Activated CD8-positive, alpha-beta memory T cell treated with anti-CD3 and anti-CD28 coated beads, Interleukin-2, amount 10 ng/mL, durations not matched to agents 7 days and 5 days (primary cell): ENCODE data around the gene SLC6A18. TPM values are rescaled to one million over a fixed set of nuclear protein-coding genes. Genes with fewer than 3 reads are reported as not detected.
"Not testable (repeated sequence)": the region's sequence is repeated elsewhere in the genome, so short reads cannot be mapped to it uniquely, and the experiment has no call there.

ENCODE experiments used
- ATAC-seq: fragments of 150-1000 bp; cut with Tn5 transposase; one replicate; pipeline ENCODE4 v1.10.0; 2021; ENCODE audit warnings: moderate library complexity
- CTCF ChIA-PET: fragments of 350-600 bp; sonication (Branson Sonifier 250); formaldehyde crosslinking; loops from one replicate; lab custom pipeline; 2021; ENCODE audit warnings: antibody characterized with exemption; lab: Charles Lee
- DNase-seq: peaks from one replicate; pipeline ENCODE4 v3.0.0-alpha.2; 2020
- H3K27ac Mint-ChIP-seq: one replicate; pipeline ENCODE4 v1.8.0; 2021; ENCODE audit warnings: mild to moderate bottlenecking, mixed read lengths
- H3K27me3 Mint-ChIP-seq: one replicate; pipeline ENCODE4 v1.8.0; 2021; ENCODE audit warnings: mixed read lengths
- H3K36me3 Mint-ChIP-seq: one replicate; pipeline ENCODE4 v1.8.0; 2021; ENCODE audit warnings: mild to moderate bottlenecking, mixed read lengths
- H3K4me1 Mint-ChIP-seq: one replicate; pipeline ENCODE4 v1.8.0; 2021; ENCODE audit warnings: mixed read lengths
- H3K4me3 Mint-ChIP-seq: one replicate; pipeline ENCODE4 v1.8.0; 2021; ENCODE audit warnings: mild to moderate bottlenecking, moderate library complexity, mixed read lengths
- H3K9me3 Mint-ChIP-seq: one replicate; pipeline ENCODE4 v1.8.0; 2022; ENCODE audit warnings: low read depth, mixed read lengths
- total RNA-seq, 2 experiments: library from RNA; stranded (reverse); gene quantifications; one replicate each; pipeline ENCODE4 v1.2.3, GENCODE V29; 2021

Gene SLC6A18
- total RNA-seq, 2 experiments from 2014 or later, result not detected

DNA sequence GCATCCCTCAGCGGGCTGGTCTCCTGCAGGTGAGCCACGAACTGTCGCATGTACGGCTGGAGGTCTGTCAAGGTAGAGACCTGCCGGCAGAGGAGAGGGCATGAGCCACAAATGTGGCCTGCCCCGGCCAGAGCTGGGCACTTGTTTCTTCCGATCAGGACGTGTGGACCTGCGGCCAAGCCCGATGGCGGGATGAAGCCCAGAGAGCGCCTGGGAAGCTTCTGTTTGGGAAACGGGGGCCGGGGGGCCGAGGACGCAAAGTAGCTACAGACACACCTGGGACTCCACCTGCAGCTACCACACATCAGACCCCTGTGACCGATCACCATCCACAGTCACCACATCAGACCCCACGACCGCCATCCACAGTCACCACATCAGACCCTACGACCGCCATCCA lies 47.0 kb downstream of the SLC6A18 start:
- CTCF ChIA-PET, result no interaction called here
- Mint-ChIP-seq H3K4me1 (peaks cover 8% of the 10 kb centered on the region), H3K9me3 (no peaks in the 10 kb centered on the region), H3K27ac (no peak overlapping the region), H3K36me3 (peaks cover 2% of the 10 kb centered on the region), H3K27me3 (peaks cover 9% of the 10 kb centered on the region), H3K4me3 (no peak overlapping the region)
- no peak for DNase-seq
- no peak for ATAC-seq

GRCh38 chr5:1273745-1274144 lies 48.6 kb downstream of the SLC6A18 start:
- CTCF ChIA-PET, result no interaction called here
- H3K36me3 Mint-ChIP-seq, result peaks cover 2% of the 10 kb centered on the region
- peaks cover 4% of the 10 kb centered on the region for H3K27me3 Mint-ChIP-seq
- H3K9me3 Mint-ChIP-seq, result peaks cover 4% of the 10 kb centered on the region
- ATAC-seq (no peak), DNase-seq (no peak)
- peaks cover 4% of the 10 kb centered on the region for H3K4me1 Mint-ChIP-seq
- H3K27ac Mint-ChIP-seq, result no peak overlapping the region
- no peak overlapping the region for H3K4me3 Mint-ChIP-seq

DNA sequence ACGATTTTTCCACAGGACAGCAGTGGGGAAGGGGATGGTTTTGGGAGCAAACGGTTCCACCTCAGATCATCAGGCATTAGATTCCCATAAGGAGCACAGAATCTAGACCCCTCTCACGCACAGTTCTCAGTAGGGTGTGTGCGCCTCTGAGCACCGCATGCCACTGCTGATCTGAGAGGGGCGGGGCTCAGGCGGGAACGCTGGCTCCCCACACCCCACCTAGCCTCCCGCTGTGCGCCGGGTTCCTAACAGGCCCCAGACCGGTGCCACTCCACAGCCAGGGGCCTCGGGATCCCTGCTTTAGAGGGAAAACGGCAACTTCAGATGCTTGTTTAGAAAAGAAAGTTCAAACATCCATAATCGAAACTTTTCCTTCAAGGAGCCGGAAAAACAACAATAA lies 49.3 kb downstream of the SLC6A18 start:
- peaks cover 4% of the 10 kb centered on the region for H3K9me3 Mint-ChIP-seq
- H3K27me3 Mint-ChIP-seq, result peaks cover 3% of the 10 kb centered on the region
- H3K27ac Mint-ChIP-seq, result no peak overlapping the region
- H3K36me3 Mint-ChIP-seq, result peaks cover 2% of the 10 kb centered on the region
- CTCF ChIA-PET, result no interaction called here
- ATAC-seq, result no peak
- no peaks in the 10 kb centered on the region for H3K4me1 Mint-ChIP-seq
- H3K4me3 Mint-ChIP-seq, result no peak overlapping the region
- no peak for DNase-seq

DNA sequence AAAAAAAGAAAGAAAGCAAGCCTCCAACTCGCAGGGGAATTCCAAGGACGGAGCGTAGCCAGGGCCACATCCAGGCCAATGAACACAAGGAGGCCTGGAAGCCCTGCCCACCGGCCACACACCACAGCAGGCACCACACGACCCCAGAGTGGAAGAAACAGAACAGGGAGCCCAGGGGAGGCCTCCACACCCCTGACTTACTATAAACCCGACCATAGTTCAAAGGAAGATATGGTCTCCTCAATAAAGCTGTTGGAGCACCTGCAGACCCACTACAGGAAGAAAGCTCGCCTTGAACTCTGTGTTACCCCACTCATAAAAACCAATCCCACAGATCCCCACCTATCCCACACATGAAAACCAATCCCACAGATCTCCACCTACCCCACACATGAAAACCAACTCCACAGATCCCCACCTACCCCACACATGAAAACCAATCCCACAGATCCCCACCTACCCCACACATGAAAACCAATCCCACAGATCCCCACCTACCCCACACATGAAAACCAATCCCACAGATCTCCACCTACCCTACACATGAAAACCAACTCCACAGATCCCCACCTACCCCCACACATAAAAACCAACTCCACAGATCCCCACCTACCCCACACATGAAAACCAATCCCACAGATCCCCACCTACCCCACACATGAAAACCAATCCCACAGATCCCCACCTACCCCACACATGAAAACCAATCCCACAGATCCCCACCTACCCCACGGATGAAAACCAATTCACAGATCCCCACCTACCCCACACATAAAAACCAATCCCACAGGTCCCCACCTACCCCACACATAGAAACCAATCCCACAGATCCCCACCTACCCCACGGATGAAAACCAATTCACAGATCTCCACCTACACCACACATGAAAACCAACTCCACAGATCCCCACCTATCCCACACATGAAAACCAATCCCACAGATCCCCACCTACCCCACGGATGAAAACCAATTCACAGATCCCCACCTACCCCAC lies 50.5 kb downstream of the SLC6A18 start:
- H3K4me1 Mint-ChIP-seq, H3K36me3 Mint-ChIP-seq: not testable (repeated sequence)

GRCh38 chr5:1276930-1277329 lies 51.7 kb downstream of the SLC6A18 start:
- Mint-ChIP-seq H3K27me3 (no peaks in the 10 kb centered on the region), H3K27ac (no peak overlapping the region), H3K4me3 (no peak overlapping the region), H3K36me3 (peaks cover 2% of the 10 kb centered on the region), H3K9me3 (peaks cover 4% of the 10 kb centered on the region), H3K4me1 (no peaks in the 10 kb centered on the region)
- CTCF ChIA-PET, result no interaction called here
- ATAC-seq, result no peak
- DNase-seq, result no peak

More for the DNA sequence above, 50.5 kb downstream of the SLC6A18 start:
- H3K9me3 Mint-ChIP-seq, ATAC-seq, DNase-seq, CTCF ChIA-PET, H3K27me3 Mint-ChIP-seq, H3K27ac Mint-ChIP-seq, H3K4me3 Mint-ChIP-seq: not testable (repeated sequence)

DNA sequence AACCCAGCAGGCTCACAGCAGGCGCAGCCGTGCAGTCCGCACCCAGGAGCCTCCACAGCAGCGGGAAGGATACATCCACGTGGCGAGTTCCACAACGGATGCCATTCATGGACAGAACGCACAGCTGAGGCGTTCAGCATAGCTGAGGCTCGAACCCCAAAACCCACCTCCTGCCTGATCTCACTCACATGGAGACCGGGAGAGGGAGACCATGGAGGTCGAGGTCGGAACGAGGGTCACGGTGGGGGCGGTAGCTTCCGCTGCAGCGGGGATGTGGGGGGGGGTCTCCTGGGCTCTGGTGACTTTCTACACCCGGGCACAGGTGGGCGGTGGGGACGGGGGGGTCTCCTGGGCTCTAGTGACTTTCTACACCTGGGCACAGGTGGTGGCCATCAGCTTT lies 52.1 kb downstream of the SLC6A18 start:
- CTCF ChIA-PET, result no interaction called here
- Mint-ChIP-seq H3K27me3 (no peaks in the 10 kb centered on the region), H3K9me3 (peaks cover 4% of the 10 kb centered on the region), H3K4me3 (no peak overlapping the region), H3K36me3 (peaks cover 2% of the 10 kb centered on the region), H3K4me1 (no peaks in the 10 kb centered on the region), H3K27ac (no peak overlapping the region)
- DNase-seq, result no peak
- ATAC-seq, result no peak

DNA sequence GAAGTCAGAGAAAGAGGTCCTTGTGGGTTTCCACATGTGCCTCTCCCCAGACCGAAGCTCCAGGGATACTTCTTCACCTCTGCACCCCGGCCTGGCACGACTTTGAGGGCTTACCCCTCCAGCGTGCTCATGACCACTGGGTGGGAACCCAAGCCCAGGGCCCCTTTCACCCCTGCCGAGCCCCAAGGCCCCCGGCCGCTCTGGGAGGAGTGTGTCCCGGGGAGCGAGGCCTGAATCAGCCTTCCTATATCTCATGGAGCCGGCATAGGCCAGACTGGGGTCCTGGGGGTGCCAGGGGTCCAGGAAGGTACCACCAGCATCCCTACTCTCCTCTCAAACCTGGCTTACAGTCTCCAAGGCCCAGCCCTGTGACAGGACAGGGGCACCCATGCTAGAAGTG lies 52.6 kb downstream of the SLC6A18 start:
- Mint-ChIP-seq H3K27ac (no peak overlapping the region), H3K9me3 (peaks cover 4% of the 10 kb centered on the region), H3K4me1 (no peaks in the 10 kb centered on the region), H3K27me3 (no peaks in the 10 kb centered on the region), H3K36me3 (peaks cover 2% of the 10 kb centered on the region), H3K4me3 (no peak overlapping the region)
- DNase-seq (no peak), ATAC-seq (no peak)
- CTCF ChIA-PET, result no interaction called here

GRCh38 chr5:1278216-1278615 lies 53.0 kb downstream of the SLC6A18 start:
- H3K27me3 Mint-ChIP-seq, result no peaks in the 10 kb centered on the region
- no peak for DNase-seq
- no peak overlapping the region for H3K27ac Mint-ChIP-seq
- H3K9me3 Mint-ChIP-seq, result peaks cover 4% of the 10 kb centered on the region
- H3K36me3 Mint-ChIP-seq, result peaks cover 2% of the 10 kb centered on the region
- no peaks in the 10 kb centered on the region for H3K4me1 Mint-ChIP-seq
- CTCF ChIA-PET, result no interaction called here
- ATAC-seq, result no peak
- no peak overlapping the region for H3K4me3 Mint-ChIP-seq

GRCh38 chr5:1278656-1279442 lies 53.7 kb downstream of the SLC6A18 start:
- peaks cover 2% of the 10 kb centered on the region for H3K36me3 Mint-ChIP-seq
- H3K27ac Mint-ChIP-seq, result no peak overlapping the region
- no peaks in the 10 kb centered on the region for H3K27me3 Mint-ChIP-seq
- H3K9me3 Mint-ChIP-seq, result peaks cover 4% of the 10 kb centered on the region
- DNase-seq (no peak), ATAC-seq (no peak)
- no peak overlapping the region for H3K4me3 Mint-ChIP-seq
- CTCF ChIA-PET, result no interaction called here
- H3K4me1 Mint-ChIP-seq, result no peaks in the 10 kb centered on the region

GRCh38 chr5:1279443-1280151 lies 54.4 kb downstream of the SLC6A18 start:
- no peaks in the 10 kb centered on the region for H3K27me3 Mint-ChIP-seq
- CTCF ChIA-PET, result no interaction called here
- no peak overlapping the region for H3K4me3 Mint-ChIP-seq

GRCh38 chr5:1280177-1281037 lies 55.2 kb downstream of the SLC6A18 start:
- ATAC-seq, result no peak
- Mint-ChIP-seq H3K36me3 (no peaks in the 10 kb centered on the region), H3K4me3 (no peak overlapping the region), H3K4me1 (no peaks in the 10 kb centered on the region), H3K27me3 (no peaks in the 10 kb centered on the region), H3K27ac (no peak overlapping the region), H3K9me3 (peaks cover 4% of the 10 kb centered on the region)
- DNase-seq, result no peak
- CTCF ChIA-PET, result no interaction called here

More at GRCh38 chr5:1279443-1280151, 54.4 kb downstream of the SLC6A18 start:
- no peak overlapping the region for H3K27ac Mint-ChIP-seq
- ATAC-seq, result no peak
- H3K4me1 Mint-ChIP-seq, result no peaks in the 10 kb centered on the region
- peaks cover 4% of the 10 kb centered on the region for H3K9me3 Mint-ChIP-seq
- H3K36me3 Mint-ChIP-seq, result peaks cover 2% of the 10 kb centered on the region
- DNase-seq, result no peak

- no peak for ATAC-seq
- no peak overlapping the region for H3K4me3 Mint-ChIP-seq
Observed at GRCh38 chr5:1281038-1281882, 56.1 kb downstream of the SLC6A18 start.

More at GRCh38 chr5:1281038-1281882, 56.1 kb downstream of the SLC6A18 start:
- no peak for DNase-seq
- Mint-ChIP-seq H3K36me3 (peaks cover 2% of the 10 kb centered on the region), H3K27ac (no peak overlapping the region), H3K9me3 (peaks cover 4% of the 10 kb centered on the region), H3K4me1 (no peaks in the 10 kb centered on the region), H3K27me3 (no peaks in the 10 kb centered on the region)
- CTCF ChIA-PET, result no interaction called here
